DOHH2 (cell line): Measurements from ENCODE around the gene P4HB.

Source experiments
- H3F3A ChIP-seq: fragments of 200-600 bp; sonication (generic), shearing (Covaris generic); 2 replicates; pipeline ENCODE4 v1.6.0; 2016; ENCODE audit warnings: antibody characterized with exemption, mild to moderate bottlenecking; ENCODE audit not compliant: control insufficient read depth, insufficient read depth
- H3K27ac ChIP-seq: fragments of 200-600 bp; sonication (generic); 2 replicates; pipeline ENCODE4 v1.5.1; 2014; ENCODE audit warnings: low read depth, mild to moderate bottlenecking, low read length, moderate library complexity
- H3K27me3 ChIP-seq: fragments of 200-600 bp; sonication (generic); 2 replicates; pipeline ENCODE4 v1.6.1; 2014; ENCODE audit warnings: mild to moderate bottlenecking, low read length, mixed read lengths; ENCODE audit not compliant: control insufficient read depth
- H3K36me3 ChIP-seq: fragments of 200-600 bp; sonication (generic); 2 replicates; pipeline ENCODE4 v1.6.1; 2014; ENCODE audit warnings: mild to moderate bottlenecking, low read length, moderate library complexity, mixed read lengths; ENCODE audit not compliant: control insufficient read depth
- H3K4me1 ChIP-seq: fragments of 200-600 bp; sonication (generic); 2 replicates; pipeline ENCODE4 v1.6.1; 2014; ENCODE audit warnings: mild to moderate bottlenecking, low read length, mixed read lengths; ENCODE audit not compliant: control insufficient read depth
- H3K4me2 ChIP-seq: fragments of 200-600 bp; sonication (generic); 2 replicates; pipeline ENCODE4 v1.6.0; 2014; ENCODE audit warnings: mild to moderate bottlenecking, low read length, moderate library complexity
- H3K4me3 ChIP-seq: fragments of 200-600 bp; sonication (generic); 2 replicates; pipeline ENCODE4 v1.5.1; 2014; ENCODE audit warnings: mild to moderate bottlenecking, low read length, mixed read lengths
- H3K79me2 ChIP-seq: fragments of 200-600 bp; sonication (generic); 2 replicates; pipeline ENCODE4 v1.6.1; 2014; ENCODE audit warnings: mild to moderate bottlenecking, low read length, mixed read lengths; ENCODE audit not compliant: control insufficient read depth
- H3K9me2 ChIP-seq: fragments of 200-600 bp; sonication (generic); replicated peaks from 2 replicates; pipeline ENCODE4 v1.6.1; 2014; ENCODE audit warnings: mild to moderate bottlenecking, low read length, mixed read lengths; ENCODE audit not compliant: control insufficient read depth
- H3K9me3 ChIP-seq: fragments of 200-600 bp; sonication (generic); 2 replicates; pipeline ENCODE4 v1.6.1; 2014; ENCODE audit warnings: antibody characterized with exemption, low read length, mixed read lengths; ENCODE audit not compliant: control insufficient read depth, insufficient read depth
- H4K20me1 ChIP-seq: fragments of 200-600 bp; sonication (generic); 2 replicates; pipeline ENCODE4 v1.6.0; 2014; ENCODE audit warnings: low read depth, mild to moderate bottlenecking, antibody characterized with exemption, low read length, moderate library complexity; ENCODE audit not compliant: control insufficient read depth, insufficient read depth
- EZH2phosphoT487 ChIP-seq: fragments of 200-600 bp; sonication (generic); IDR thresholded peaks from 2 replicates; pipeline ENCODE4 v1.6.1; 2017; ENCODE audit warnings: borderline replicate concordance, mild to moderate bottlenecking, antibody characterized with exemption, low read length, moderate library complexity, mixed read lengths
- TF ChIP-seq, protein P1 (sequence below): fragments of 200-600 bp; sonication (generic); IDR thresholded peaks from one replicate; pipeline ENCODE4 v1.5.1; 2014; ENCODE audit warnings: antibody characterized with exemption, mild to moderate bottlenecking, low read depth, low read length; ENCODE audit not compliant: poor library complexity, severe bottlenecking

P4HB gene

DNA sequence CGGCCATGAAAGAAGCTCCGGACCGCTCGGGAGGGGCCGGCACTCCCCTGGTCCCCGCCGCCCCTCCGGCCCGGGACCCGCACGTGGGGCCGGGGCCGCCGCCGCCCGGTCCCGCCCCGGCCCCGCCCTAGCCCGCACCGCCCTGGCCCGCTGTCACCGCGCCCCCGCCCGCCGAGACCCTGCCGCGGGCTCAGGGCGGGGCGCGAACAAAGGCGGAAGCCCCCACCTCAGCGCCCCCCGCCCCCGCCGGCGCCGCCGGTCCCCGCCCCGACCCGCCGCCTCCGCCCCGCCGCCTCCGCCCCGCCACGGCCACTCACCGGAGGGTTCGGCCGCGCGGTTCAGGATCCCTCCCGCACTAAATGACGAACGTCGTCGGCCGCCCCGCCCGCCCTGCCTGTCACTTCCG lies 10.6 kb upstream of the P4HB start, which contains the start of gene ARHGDIA:
ARHGDIA (minus strand) TSS at position 357 of the 406 bp plus-strand sequence. CDS start 1,407 bp downstream, outside the sequence.
- H3K36me3 ChIP-seq, result peaks cover 60% of the 10 kb centered on the region
- H3K4me1 ChIP-seq, result peaks cover 68% of the 10 kb centered on the region
- H3K4me2 ChIP-seq, result peak within 1 kb of the TSS; percentile 94
- no peaks in the 10 kb centered on the region for H4K20me1 ChIP-seq
- H3K27ac ChIP-seq, result peak within 1 kb of the TSS; percentile 88
- no peaks in the 10 kb centered on the region for H3K9me2 ChIP-seq
- H3F3A ChIP-seq, result peaks cover 51% of the 10 kb centered on the region
- H3K9me3 ChIP-seq, result no peaks in the 10 kb centered on the region
- H3K79me2 ChIP-seq, result peaks cover 49% of the 10 kb centered on the region
- peak within 1 kb of the TSS; percentile 97 for H3K4me3 ChIP-seq
- no peaks in the 10 kb centered on the region for H3K27me3 ChIP-seq
- TF ChIP-seq, protein P1, sequence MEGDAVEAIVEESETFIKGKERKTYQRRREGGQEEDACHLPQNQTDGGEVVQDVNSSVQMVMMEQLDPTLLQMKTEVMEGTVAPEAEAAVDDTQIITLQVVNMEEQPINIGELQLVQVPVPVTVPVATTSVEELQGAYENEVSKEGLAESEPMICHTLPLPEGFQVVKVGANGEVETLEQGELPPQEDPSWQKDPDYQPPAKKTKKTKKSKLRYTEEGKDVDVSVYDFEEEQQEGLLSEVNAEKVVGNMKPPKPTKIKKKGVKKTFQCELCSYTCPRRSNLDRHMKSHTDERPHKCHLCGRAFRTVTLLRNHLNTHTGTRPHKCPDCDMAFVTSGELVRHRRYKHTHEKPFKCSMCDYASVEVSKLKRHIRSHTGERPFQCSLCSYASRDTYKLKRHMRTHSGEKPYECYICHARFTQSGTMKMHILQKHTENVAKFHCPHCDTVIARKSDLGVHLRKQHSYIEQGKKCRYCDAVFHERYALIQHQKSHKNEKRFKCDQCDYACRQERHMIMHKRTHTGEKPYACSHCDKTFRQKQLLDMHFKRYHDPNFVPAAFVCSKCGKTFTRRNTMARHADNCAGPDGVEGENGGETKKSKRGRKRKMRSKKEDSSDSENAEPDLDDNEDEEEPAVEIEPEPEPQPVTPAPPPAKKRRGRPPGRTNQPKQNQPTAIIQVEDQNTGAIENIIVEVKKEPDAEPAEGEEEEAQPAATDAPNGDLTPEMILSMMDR, result no peak
- no peak for TF ChIP-seq EZH2phosphoT487

DNA sequence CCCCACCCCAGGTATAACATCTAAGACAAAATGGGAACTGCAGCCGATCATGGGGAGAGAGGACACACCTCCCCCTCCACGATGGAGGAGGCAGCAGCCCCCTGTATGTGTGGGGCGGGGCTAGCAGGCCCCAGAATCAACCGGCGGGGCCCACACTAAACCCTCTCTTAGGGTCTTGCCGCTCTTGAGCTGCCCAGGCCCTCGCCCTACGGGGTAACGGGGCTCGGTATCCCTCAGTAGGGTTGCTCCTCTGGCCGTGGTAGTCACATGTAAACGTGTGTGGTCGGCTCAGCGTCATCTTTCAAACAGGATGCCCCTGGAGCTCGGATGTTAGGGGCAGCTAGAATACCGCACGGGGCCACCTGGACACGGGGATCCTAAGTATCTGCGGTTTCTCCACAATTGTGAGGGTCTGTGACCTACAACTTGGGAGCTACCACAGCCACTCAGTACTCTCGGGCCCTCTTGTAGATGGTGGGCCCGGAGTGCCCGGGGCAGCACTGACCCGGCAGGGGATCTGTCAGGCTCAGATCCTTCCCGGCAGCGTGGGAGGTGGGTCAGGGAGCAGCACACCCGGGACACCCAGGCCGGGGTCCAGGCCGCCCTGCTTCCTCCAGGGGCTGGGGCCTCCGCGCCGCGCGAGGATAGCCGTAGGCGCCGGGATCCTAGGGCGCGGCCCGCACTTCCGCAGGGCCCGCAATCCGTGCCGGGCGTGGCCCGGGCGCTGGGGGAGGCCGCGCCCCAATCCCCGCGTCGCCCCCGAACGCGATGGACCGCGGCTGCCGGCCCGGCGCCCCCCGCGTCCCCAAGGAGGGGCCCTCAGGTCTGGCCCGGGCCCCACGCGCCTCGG lies 10.0 kb upstream of the P4HB start:
- no peaks in the 10 kb centered on the region for H3K27me3 ChIP-seq

DNA sequence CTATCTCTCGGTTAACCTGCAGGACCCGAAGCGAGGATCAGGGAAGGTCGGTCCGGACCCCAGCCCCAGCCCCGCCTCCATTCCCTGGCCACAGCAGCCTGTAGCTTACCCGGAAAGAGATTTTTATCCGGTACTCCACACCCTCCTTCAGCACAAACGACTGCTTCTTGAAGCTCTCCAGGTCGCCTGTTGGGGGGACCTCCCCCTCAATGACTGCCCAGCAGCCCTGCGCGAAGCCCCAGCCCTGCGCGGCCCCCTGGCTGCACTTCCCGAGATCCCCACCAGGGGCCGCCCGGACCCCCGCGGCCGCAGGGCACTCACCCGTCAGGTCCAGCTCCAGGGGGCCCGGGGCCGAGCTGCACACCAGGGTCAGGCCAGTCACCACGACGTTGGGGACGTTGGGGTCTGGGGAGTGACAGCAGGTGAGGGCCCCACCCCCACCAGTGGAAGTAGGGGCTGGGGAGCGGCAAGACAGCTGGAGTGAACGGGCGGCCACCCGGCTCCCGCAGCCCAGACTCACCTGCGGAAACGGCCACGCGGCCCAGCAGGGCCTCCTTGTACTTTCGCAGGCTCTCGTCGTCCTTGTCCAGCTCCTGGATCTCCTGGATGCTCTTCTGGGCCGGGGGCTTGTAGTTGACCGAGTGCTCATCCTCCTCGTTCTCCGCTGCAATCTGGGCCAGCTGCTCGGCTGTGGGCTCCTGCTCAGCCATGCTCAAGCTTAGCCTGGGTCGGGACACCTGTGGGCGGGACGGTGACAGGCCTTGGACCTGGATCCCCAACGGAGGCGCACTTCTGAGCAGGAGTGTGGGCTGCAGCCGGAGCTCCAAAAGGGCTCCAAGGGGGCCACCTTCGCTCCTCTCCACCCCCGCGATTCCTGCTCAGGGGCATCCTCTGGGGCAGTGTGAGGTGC lies 9.1 kb upstream of the P4HB start:
- peaks cover 52% of the 10 kb centered on the region for H3F3A ChIP-seq
- H3K27me3 ChIP-seq, result no peaks in the 10 kb centered on the region
- H3K4me1 ChIP-seq, result peaks cover 65% of the 10 kb centered on the region
- peak overlapping the region; percentile 86 for H3K4me2 ChIP-seq
- TF ChIP-seq, protein P1, result peak; percentile 86
- no peak for TF ChIP-seq EZH2phosphoT487
- peaks cover 70% of the 10 kb centered on the region for H3K36me3 ChIP-seq
- peak overlapping the region; percentile 97 for H3K4me3 ChIP-seq
- H3K9me3 ChIP-seq, result no peaks in the 10 kb centered on the region
- H4K20me1 ChIP-seq, result no peaks in the 10 kb centered on the region
- peaks cover 55% of the 10 kb centered on the region for H3K79me2 ChIP-seq
- H3K9me2 ChIP-seq, result no peaks in the 10 kb centered on the region
- H3K27ac ChIP-seq, result peak overlapping the region; percentile 85

More for the DNA sequence above, 10.0 kb upstream of the P4HB start:
- H3K4me1 ChIP-seq, result peaks cover 69% of the 10 kb centered on the region
- peak overlapping the region; percentile 97 for H3K4me3 ChIP-seq
- H3K4me2 ChIP-seq, result peak overlapping the region; percentile 86
- H3F3A ChIP-seq, result peaks cover 52% of the 10 kb centered on the region
- H4K20me1 ChIP-seq, result no peaks in the 10 kb centered on the region
- H3K36me3 ChIP-seq, result peaks cover 66% of the 10 kb centered on the region
- peaks cover 50% of the 10 kb centered on the region for H3K79me2 ChIP-seq
- H3K9me3 ChIP-seq, result no peaks in the 10 kb centered on the region
- peak overlapping the region; percentile 85 for H3K27ac ChIP-seq
- TF ChIP-seq EZH2phosphoT487, result no peak
- TF ChIP-seq, protein P1, result no peak
- H3K9me2 ChIP-seq, result no peaks in the 10 kb centered on the region
